ENCODE data around the gene BID. TPM values are rescaled to one million over a fixed set of nuclear protein-coding genes. Genes with fewer than 3 reads are reported as not detected.

The BID gene
- total RNA-seq, 2 donors from 2014 or later: 18.1 to 21.0 TPM

DNA sequence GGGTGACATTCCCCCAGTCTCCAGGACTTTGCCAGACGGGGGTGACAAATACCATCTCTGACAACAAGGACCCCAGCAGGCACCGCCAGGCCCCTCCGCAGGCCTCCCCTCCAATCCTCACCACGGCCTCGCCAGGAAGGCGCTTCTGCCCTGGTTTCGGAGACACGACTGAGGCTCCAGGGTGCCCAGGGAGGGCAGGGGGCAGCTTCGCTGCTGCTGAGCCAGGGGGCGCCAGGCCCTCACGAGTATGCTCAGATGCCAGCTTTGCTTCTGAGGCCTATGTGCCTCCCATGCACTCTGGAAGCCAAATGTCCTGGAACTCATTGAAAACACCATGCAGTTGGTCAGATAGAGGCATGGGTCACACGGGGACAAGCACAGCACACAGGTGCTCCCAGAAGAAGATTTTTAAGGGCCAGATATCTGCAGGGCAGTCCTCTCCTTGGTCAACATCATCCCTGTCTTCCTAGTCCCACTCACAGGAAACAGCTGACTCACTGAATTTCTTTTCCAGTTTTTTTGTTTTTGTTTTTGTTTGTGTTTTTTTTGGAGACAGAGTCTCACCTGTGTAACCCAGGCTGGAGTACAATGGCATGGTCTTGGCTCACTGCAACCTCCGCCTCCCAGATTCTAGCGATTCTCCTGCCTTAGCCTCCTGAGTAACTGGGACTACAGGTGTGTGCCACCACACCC is 19.9 kb downstream of the BID start:
- no peaks in the 10 kb centered on the region for H3K4me1 ChIP-seq (replicated peaks)
- intact Hi-C loops (cut with DNase I): no loop called here
- 89% methylated on average over 13 of the region's 14 CpGs for WGBS
- no peak for TF ChIP-seq POLR2AphosphoS5 (IDR thresholded peaks at IDR 0.05)
- no peak for TF ChIP-seq POLR2A (IDR thresholded peaks at IDR 0.05)
- TF ChIP-seq, protein P1, sequence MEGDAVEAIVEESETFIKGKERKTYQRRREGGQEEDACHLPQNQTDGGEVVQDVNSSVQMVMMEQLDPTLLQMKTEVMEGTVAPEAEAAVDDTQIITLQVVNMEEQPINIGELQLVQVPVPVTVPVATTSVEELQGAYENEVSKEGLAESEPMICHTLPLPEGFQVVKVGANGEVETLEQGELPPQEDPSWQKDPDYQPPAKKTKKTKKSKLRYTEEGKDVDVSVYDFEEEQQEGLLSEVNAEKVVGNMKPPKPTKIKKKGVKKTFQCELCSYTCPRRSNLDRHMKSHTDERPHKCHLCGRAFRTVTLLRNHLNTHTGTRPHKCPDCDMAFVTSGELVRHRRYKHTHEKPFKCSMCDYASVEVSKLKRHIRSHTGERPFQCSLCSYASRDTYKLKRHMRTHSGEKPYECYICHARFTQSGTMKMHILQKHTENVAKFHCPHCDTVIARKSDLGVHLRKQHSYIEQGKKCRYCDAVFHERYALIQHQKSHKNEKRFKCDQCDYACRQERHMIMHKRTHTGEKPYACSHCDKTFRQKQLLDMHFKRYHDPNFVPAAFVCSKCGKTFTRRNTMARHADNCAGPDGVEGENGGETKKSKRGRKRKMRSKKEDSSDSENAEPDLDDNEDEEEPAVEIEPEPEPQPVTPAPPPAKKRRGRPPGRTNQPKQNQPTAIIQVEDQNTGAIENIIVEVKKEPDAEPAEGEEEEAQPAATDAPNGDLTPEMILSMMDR (IDR thresholded peaks at IDR 0.05): no peak
- H3K9me3 ChIP-seq: no peaks in the 10 kb centered on the region
- no peak for DNase-seq (ENCODE audit: low spot score)
- no peaks in the 10 kb centered on the region for H3K36me3 ChIP-seq
- H3K4me3 ChIP-seq: no peak overlapping the region
- H3K27me3 ChIP-seq (replicated peaks; ENCODE audit: insufficient read depth): no peaks in the 10 kb centered on the region
- H3K27ac ChIP-seq: no peak overlapping the region

DNA sequence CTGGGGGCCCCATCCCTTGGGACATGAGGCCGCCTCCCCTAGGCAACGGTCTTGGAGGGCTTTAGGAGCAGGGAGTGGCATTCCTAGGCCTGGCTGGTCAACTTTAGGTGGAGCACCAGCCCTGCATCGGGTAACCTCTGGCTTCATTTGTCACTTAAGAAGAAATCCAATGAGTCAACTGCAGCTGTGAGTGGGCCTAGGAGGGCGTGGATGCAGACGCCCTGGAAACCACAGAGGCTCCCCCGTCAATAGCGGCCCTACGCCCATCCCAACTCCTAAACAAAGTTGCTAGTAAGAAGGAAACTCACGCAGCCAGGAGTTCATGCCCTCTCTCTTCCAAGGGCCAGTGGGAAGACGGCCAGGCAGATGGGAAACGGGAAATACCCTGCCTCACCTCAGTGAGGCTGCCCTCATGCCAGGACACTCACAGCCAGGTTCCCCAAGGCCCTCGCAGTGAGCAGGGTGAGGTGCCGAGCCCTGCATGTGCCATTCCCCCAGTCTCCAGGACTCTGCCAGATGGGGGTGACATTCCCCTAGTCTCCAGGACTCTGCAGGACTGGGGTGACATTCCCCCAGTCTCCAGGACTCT is 20.8 kb downstream of the BID start:
- intact Hi-C loops (cut with DNase I): no loop called here
- WGBS: 94% methylated on average over 11 of the region's 13 CpGs
- TF ChIP-seq POLR2AphosphoS5 (IDR thresholded peaks at IDR 0.05) (no peak), POLR2A (IDR thresholded peaks at IDR 0.05) (no peak)
- TF ChIP-seq, protein P1 (IDR thresholded peaks at IDR 0.05): no peak
- Histone ChIP-seq H3K9me3 (no peaks in the 10 kb centered on the region), H3K4me3 (no peak overlapping the region), H3K27ac (no peak overlapping the region), H3K36me3 (no peaks in the 10 kb centered on the region), H3K27me3 (replicated peaks; ENCODE audit: insufficient read depth) (no peaks in the 10 kb centered on the region), H3K4me1 (replicated peaks) (no peaks in the 10 kb centered on the region)
- DNase-seq (ENCODE audit: low spot score): no peak

DNA sequence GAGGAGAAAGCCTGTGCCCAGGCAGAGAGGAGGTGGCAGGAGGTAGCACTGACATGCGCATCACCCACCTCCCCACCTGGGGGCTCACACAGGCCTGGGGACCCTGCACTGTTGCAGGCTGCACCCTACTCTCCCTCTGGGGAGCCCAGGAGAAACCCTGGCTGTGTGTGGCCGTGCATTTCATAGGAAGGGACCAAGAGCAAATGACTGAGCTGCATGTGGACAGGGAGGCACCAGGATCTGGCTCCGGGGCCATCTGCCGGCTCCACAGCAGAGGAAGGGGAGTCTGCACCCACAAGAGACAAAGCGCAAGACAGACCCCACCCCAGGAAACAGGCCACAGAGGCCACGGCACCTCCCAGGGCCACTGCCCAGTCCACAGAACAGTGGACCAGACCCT is 22.7 kb downstream of the BID start:
- Histone ChIP-seq H3K4me3 (no peak overlapping the region), H3K4me1 (replicated peaks) (no peaks in the 10 kb centered on the region), H3K9me3 (no peaks in the 10 kb centered on the region), H3K27ac (no peak overlapping the region), H3K27me3 (replicated peaks; ENCODE audit: insufficient read depth) (no peaks in the 10 kb centered on the region), H3K36me3 (no peaks in the 10 kb centered on the region)
- TF ChIP-seq POLR2A (IDR thresholded peaks at IDR 0.05) (no peak), POLR2AphosphoS5 (IDR thresholded peaks at IDR 0.05) (no peak)
- TF ChIP-seq, protein P1 (IDR thresholded peaks at IDR 0.05): no peak
- 84% methylated on average over 6 of the region's 6 CpGs for WGBS
- intact Hi-C loops (cut with DNase I): no loop called here
- DNase-seq (ENCODE audit: low spot score): no peak

DNA sequence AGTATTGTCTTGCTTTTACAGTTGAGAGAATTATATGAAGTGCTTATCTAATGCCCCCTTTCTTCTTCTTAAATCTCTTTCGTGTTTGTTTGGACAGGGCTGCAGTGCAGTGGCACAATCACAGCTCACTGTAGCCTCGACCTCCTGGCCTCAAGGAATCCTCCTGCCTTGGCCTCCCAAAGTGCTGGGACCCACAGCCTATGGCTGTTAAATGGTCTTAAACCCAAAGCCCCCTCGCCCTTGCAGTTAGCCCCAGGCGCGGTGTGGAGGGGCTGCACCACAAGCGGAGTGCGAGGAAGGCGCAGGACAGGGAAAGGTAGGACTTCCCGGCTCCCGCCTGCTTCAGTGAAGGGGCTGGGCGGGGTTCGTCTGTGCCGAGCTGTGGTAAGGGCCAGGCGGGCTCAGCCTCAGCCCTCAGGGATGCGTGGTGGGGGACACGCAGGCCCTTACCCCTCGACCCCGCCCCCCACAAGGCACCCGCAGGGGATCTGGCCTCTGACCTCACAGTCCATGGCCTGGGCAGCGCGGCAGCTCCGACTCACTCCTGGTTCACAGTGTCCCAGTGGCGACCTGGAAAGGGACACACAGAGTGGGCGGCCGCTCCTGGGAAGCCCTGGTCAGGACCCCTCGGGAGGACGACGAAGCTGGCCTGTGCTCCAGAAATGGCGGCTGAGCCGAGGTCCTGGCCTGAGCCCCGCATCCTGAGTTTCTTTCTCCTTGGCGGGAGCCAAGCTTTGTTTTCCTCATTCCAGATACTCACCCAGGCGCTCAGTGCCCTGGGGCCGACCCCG is 24.5 kb downstream of the BID start:
- H3K36me3 ChIP-seq: no peaks in the 10 kb centered on the region
- H3K27ac ChIP-seq: no peak overlapping the region
- no peak overlapping the region for H3K4me3 ChIP-seq
- DNase-seq (ENCODE audit: low spot score): no peak
- intact Hi-C loops (cut with DNase I): no loop called here
- 88% methylated on average over 35 of the region's 35 CpGs for WGBS
- no peaks in the 10 kb centered on the region for H3K4me1 ChIP-seq (replicated peaks)
- H3K9me3 ChIP-seq: no peaks in the 10 kb centered on the region
- no peaks in the 10 kb centered on the region for H3K27me3 ChIP-seq (replicated peaks; ENCODE audit: insufficient read depth)
- TF ChIP-seq POLR2A (IDR thresholded peaks at IDR 0.05): no peak
- TF ChIP-seq POLR2AphosphoS5 (IDR thresholded peaks at IDR 0.05): no peak
- TF ChIP-seq, protein P1 (IDR thresholded peaks at IDR 0.05): no peak
